MM.1S (cell line): ENCODE measurements around the gene MCEMP1.

Experiments
- CTCF ChIP-seq: fragments of 300-600 bp; sonication (generic); IDR thresholded peaks from 2 replicates; pipeline ENCODE4 v1.5.1; 2016; ENCODE audit warnings: antibody characterized with exemption, low read length, mixed read lengths
- EZH2 ChIP-seq: fragments of 300-600 bp; sonication (generic); optimal IDR thresholded peaks from 2 replicates; pipeline ENCODE3; 2017; ENCODE audit warnings: low read depth, mild to moderate bottlenecking, antibody characterized with exemption, low read length, mixed read lengths
- EZH2phosphoT487 ChIP-seq: fragments of 300-600 bp; sonication (generic); IDR thresholded peaks from 2 replicates; pipeline ENCODE4 v1.6.1; 2018; ENCODE audit warnings: antibody characterized with exemption, low read length

DNA sequence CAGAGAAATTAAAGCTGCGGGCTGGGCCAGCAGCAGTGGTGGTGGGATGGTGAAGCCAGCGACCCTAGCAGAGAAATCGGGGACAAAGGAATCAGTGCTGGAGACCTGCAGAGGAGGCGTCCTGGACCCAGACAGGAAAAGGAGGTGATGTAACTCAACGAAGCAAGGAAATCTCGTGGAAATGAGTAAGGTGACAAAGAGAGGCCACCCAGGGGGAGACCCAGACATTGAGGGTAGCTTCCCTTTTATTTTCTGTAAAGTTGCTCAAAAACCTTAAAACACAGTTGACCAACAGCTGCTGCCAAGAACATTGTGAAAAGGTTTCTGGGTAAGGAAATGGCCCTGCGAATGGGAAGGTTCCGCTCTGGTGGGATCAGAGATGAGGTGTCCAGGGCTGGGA lies 21.3 kb upstream of the MCEMP1 start:
- TF ChIP-seq CTCF (no peak), EZH2phosphoT487 (no peak), EZH2 (no peak)
